ENCODE measurements around the gene LMTK3. TPM values are rescaled to one million over a fixed set of nuclear protein-coding genes. Genes with fewer than 3 reads are reported as not detected.
"Not testable (repeated sequence)": the region's sequence is repeated elsewhere in the genome, so short reads cannot be mapped to it uniquely, and the experiment has no call there.

LMTK3 gene
- polyA plus RNA-seq, 1 experiment = 0.25 TPM

DNA sequence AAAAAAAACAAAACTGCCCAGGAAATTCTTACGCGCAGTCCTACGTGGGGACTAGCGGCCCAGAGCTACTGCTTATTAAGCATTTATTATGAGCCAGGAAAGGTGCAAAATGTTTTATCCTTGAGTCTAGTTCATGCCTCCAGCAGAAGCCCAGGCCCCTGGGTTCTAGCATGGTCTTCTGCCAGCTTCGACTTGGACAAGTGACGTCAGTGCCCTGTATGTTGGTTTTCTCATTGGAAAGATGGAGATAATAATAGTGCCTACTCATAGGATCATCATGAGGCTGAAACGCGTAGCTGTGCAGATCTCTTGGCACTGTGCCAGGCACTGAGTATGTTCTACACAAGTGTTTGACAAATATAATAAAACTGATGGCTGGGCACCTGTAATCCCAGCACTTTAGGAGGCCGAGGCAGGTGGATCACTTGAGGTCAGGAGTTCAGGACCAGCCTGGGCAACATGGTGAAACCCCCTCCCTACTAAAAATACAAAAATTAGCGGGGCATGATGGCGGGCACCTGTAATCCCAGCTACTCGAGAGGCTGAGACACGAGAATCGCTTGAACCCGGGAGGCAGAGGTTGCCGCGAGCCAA, 28.0 kb upstream of the LMTK3 start:
- H3K27ac ChIP-seq (ENCODE audit: low read depth, low read length) = no peak overlapping the region
- no peaks in the 10 kb centered on the region for H3K27me3 ChIP-seq (ENCODE audit: control insufficient read depth, insufficient read depth, low read length)
- ChIA-PET CTCF (interaction anchor here (0.5 kb wide), 2 partner anchors 17 to 76 kb away, joined by 3 read pairs; no protein-coding TSS in a partner anchor), POLR2A (interaction anchor here (0.8 kb wide), 1 partner anchor 31 kb away, joined by 5 read pairs; no protein-coding TSS in a partner anchor)
- no peaks in the 10 kb centered on the region; the same call in 1 of the 2 replicates for H3K9me3 ChIP-seq (ENCODE audit: control insufficient read depth, insufficient read depth, low read length)
- TF ChIP-seq, protein P1, sequence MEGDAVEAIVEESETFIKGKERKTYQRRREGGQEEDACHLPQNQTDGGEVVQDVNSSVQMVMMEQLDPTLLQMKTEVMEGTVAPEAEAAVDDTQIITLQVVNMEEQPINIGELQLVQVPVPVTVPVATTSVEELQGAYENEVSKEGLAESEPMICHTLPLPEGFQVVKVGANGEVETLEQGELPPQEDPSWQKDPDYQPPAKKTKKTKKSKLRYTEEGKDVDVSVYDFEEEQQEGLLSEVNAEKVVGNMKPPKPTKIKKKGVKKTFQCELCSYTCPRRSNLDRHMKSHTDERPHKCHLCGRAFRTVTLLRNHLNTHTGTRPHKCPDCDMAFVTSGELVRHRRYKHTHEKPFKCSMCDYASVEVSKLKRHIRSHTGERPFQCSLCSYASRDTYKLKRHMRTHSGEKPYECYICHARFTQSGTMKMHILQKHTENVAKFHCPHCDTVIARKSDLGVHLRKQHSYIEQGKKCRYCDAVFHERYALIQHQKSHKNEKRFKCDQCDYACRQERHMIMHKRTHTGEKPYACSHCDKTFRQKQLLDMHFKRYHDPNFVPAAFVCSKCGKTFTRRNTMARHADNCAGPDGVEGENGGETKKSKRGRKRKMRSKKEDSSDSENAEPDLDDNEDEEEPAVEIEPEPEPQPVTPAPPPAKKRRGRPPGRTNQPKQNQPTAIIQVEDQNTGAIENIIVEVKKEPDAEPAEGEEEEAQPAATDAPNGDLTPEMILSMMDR (IDR thresholded peaks at IDR 0.05; ENCODE audit: low read depth, low read length) = no peak
- no peak overlapping the region for H3K4me3 ChIP-seq (ENCODE audit: low read depth, low read length)
- DNase-seq (ENCODE audit: low read depth, low spot score) = no peak

DNA sequence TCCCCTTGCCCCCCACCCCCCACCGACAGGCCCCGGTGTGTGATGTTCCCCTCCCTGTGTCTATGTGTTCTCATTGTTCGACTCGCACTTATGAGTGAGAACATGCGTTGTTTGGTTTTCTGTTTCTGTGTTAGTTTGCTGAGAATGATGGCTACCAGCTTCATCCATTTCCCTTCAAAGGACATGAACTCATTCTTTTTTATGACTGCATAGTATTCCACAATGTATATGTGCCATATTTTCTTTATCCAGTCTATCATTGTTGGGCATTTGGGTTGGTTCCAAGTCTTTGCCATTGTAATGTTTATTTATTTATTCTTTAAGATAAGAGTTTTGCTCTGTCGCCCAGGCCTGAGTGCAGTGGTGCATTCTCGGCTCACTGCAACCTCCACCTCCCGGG, 26.4 kb upstream of the LMTK3 start:
- POLR2A ChIA-PET; H3K9me3 ChIP-seq (ENCODE audit: control insufficient read depth, insufficient read depth, low read length); H3K27me3 ChIP-seq (ENCODE audit: control insufficient read depth, insufficient read depth, low read length); H3K4me3 ChIP-seq (ENCODE audit: low read depth, low read length); DNase-seq (ENCODE audit: low read depth, low spot score); H3K27ac ChIP-seq (ENCODE audit: low read depth, low read length): not testable (repeated sequence)
- CTCF ChIA-PET = interaction anchor here (1.3 kb wide), 1 partner anchor 32 kb away, joined by 4 read pairs; no protein-coding TSS in a partner anchor

DNA sequence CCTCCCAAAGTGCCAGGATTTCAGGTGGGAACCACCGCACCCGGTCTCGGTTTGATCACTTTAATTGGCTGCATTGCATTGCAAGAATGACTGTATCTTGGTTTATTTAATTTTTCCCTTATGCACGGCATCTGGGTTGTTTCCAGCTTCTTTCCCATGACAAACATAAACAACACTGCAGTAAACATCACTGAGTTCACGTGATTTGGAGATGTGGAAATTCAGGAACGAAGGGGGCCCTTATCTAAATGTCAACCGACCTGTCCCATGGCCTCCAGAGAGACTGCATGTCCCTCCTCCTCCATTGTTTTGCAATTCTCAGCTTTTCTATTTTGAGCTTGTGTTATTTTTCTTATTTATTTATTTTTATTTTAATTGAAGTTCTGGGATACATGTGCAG, 25.9 kb upstream of the LMTK3 start:
- Histone ChIP-seq H3K27ac (ENCODE audit: low read depth, low read length) (no peak overlapping the region), H3K27me3 (ENCODE audit: control insufficient read depth, insufficient read depth, low read length) (no peaks in the 10 kb centered on the region), H3K4me3 (ENCODE audit: low read depth, low read length) (no peak overlapping the region), H3K9me3 (ENCODE audit: control insufficient read depth, insufficient read depth, low read length) (no peaks in the 10 kb centered on the region; the same call in 1 of the 2 replicates)
- TF ChIP-seq, protein P1 (IDR thresholded peaks at IDR 0.05; ENCODE audit: low read depth, low read length) = no peak
- ChIA-PET POLR2A (no interaction called here), CTCF (interaction anchor here (1.3 kb wide), 1 partner anchor 32 kb away, joined by 4 read pairs; no protein-coding TSS in a partner anchor)
- no peak for DNase-seq (ENCODE audit: low read depth, low spot score)

DNA sequence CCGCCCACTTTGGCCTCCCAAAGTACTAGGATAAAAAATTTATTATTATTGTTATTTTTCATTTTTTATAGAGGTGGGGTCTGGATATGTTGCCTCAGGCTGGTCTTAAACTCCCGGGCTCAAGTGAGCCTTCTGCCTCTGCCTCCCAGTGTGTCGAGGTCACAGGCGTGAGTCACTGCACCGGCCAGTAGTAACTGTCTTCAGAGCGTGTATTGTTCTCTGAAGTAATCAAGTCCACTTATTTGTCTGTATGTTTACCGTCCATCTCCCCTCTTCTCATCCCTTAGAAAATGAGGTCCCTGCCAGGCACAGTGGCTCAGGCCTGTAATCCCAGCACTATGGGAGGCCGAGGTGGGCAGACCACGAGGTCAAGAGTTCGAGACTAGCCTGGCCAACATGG, 22.1 kb upstream of the LMTK3 start:
- no peak for DNase-seq (ENCODE audit: low read depth, low spot score)
- POLR2A ChIA-PET = interaction anchor here (0.6 kb wide), 1 partner anchor 284 kb away, joined by 3 read pairs; no protein-coding TSS in a partner anchor
- H3K9me3 ChIP-seq (ENCODE audit: control insufficient read depth, insufficient read depth, low read length) = peaks cover 7% of the 10 kb centered on the region
- TF ChIP-seq, protein P1 (IDR thresholded peaks at IDR 0.05; ENCODE audit: low read depth, low read length) = no peak
- H3K27me3 ChIP-seq (ENCODE audit: control insufficient read depth, insufficient read depth, low read length) = peaks cover 3% of the 10 kb centered on the region
- H3K27ac ChIP-seq (ENCODE audit: low read depth, low read length) = no peak overlapping the region
- CTCF ChIA-PET = interaction anchor here (1.2 kb wide), 1 partner anchor 28 kb away, joined by 5 read pairs; no protein-coding TSS in a partner anchor
- H3K4me3 ChIP-seq (ENCODE audit: low read depth, low read length) = no peak overlapping the region

DNA sequence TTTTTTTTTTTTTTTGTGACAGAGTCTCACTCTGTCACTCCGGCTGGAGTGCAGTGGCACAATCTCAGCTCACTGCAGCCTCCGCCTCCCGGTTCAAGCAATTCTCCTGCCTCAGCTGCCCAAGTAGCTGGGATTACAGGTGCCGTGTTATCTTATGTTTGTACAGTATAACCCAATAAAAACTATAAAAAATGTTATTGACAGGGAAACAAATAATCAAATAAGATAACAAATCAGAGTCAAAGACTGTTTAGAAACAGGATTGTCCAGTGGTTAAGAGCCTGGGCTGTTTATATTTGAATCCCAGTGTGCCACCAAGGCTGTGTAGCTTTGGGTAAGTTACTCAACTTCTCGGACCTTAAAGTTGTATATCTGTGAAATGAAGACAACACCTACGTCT, 19.1 kb upstream of the LMTK3 start:
- Histone ChIP-seq H3K27me3 (ENCODE audit: control insufficient read depth, insufficient read depth, low read length) (peaks cover 3% of the 10 kb centered on the region), H3K4me3 (ENCODE audit: low read depth, low read length) (no peak overlapping the region), H3K27ac (ENCODE audit: low read depth, low read length) (no peak overlapping the region), H3K9me3 (ENCODE audit: control insufficient read depth, insufficient read depth, low read length) (peaks cover 21% of the 10 kb centered on the region)
- TF ChIP-seq, protein P1 (IDR thresholded peaks at IDR 0.05; ENCODE audit: low read depth, low read length) = no peak
- CTCF ChIA-PET = interaction anchor here (0.7 kb wide), 1 partner anchor 38 kb away, joined by 4 read pairs; no protein-coding TSS in a partner anchor
- DNase-seq (ENCODE audit: low read depth, low spot score) = no peak
- POLR2A ChIA-PET = no interaction called here
